ENCODE measurements around the gene ARID5B.

DNA sequence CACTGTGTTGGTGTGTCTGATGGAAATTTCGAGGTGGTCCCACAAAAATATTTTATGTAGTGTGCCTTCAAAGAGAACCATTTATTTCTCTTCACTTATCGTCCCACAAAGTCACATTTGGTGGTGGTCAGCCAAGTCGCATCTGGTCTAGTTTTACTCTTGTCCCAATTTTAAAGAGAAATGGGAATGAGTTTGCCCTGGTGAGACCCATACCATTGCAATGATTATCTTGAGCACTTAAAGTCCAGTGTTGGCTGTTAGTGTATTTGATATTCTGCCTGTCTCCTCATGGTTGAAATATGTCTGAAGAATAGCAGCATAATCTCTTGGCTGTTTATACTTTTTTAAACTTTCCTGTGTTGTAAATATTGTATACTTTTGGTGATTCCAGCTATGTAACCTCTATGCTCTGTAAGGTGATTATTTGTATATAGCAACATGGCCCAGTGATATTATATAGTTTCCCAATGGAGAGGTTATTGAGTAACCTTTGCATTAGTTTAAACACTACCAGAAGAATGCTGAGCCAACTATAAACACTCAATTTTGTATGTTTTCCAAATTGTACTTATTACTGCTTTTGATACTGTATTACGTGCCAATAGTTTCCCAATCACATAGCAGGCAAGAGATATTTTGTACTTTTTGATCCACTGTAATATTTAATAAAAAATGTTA lies 194.9 kb downstream of the ARID5B start:
- TF ChIP-seq, protein P1, sequence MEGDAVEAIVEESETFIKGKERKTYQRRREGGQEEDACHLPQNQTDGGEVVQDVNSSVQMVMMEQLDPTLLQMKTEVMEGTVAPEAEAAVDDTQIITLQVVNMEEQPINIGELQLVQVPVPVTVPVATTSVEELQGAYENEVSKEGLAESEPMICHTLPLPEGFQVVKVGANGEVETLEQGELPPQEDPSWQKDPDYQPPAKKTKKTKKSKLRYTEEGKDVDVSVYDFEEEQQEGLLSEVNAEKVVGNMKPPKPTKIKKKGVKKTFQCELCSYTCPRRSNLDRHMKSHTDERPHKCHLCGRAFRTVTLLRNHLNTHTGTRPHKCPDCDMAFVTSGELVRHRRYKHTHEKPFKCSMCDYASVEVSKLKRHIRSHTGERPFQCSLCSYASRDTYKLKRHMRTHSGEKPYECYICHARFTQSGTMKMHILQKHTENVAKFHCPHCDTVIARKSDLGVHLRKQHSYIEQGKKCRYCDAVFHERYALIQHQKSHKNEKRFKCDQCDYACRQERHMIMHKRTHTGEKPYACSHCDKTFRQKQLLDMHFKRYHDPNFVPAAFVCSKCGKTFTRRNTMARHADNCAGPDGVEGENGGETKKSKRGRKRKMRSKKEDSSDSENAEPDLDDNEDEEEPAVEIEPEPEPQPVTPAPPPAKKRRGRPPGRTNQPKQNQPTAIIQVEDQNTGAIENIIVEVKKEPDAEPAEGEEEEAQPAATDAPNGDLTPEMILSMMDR (IDR thresholded peaks at IDR 0.05; ENCODE audit: low read length): no peak
- TF ChIP-seq EZH2 (optimal IDR thresholded peaks at IDR 0.05; ENCODE audit: low read depth, low read length) (no peak), EZH2phosphoT487 (IDR thresholded peaks at IDR 0.05; ENCODE audit: low read length) (no peak)
